Spleen (tissue), 11 donors: ENCODE data around the gene DRG1. TPM values are rescaled to one million over a fixed set of nuclear protein-coding genes. Genes with fewer than 3 reads are reported as not detected.

Experiments
- DNase-seq: peaks from one replicate; pipeline ENCODE4 v3.0.0-alpha.2; 2020
- H3K27ac ChIP-seq, 8 donors: fragments of 200-600 bp; sonication (generic) in 7 of 8; 1 replicate in 4 of 8; 2 replicates in 4 of 8; pipeline versions ENCODE4 v1.5.0 to v1.8.0; 2016 to 2021; ENCODE audit warnings: inconsistent platforms in 4 of 8, mild to moderate bottlenecking in 4 of 8, moderate library complexity in 1 of 8
- H3K27me3 ChIP-seq, 7 donors: fragments of 200-600 bp; sonication (generic) in 6 of 7; replicated peaks in 1 of 7; 1 replicate in 4 of 7; 2 replicates in 3 of 7; pipeline versions ENCODE4 v1.5.0 to v1.8.0; 2016 to 2021; ENCODE audit warnings: inconsistent platforms in 3 of 7, mild to moderate bottlenecking in 1 of 7
- H3K36me3 ChIP-seq, 6 donors: fragments of 200-600 bp; sonication (generic) in 5 of 6; 1 replicate in 4 of 6; 2 replicates in 2 of 6; pipeline versions ENCODE4 v1.5.0 to v1.8.0; 2016 to 2021; ENCODE audit warnings: inconsistent platforms in 2 of 6
- H3K4me1 ChIP-seq, 6 donors: fragments of 200-600 bp; sonication (generic) in 5 of 6; 1 replicate in 3 of 6; 2 replicates in 3 of 6; pipeline versions ENCODE4 v1.5.0 to v1.8.0; 2016 to 2021; ENCODE audit warnings: inconsistent platforms in 3 of 6
- H3K4me3 ChIP-seq, 8 donors: fragments of 200-600 bp; sonication (generic) in 7 of 8; 1 replicate in 4 of 8; 2 replicates in 4 of 8; pipeline versions ENCODE4 v1.5.0 to v1.8.0; 2016 to 2021; ENCODE audit warnings: inconsistent platforms in 4 of 8, mild to moderate bottlenecking in 4 of 8, moderate library complexity in 2 of 8
- H3K9me3 ChIP-seq, 8 donors: fragments of 200-600 bp; sonication (generic) in 7 of 8; 1 replicate in 4 of 8; 2 replicates in 4 of 8; pipeline versions ENCODE4 v1.5.0 to v1.8.0; 2016 to 2021; ENCODE audit warnings: inconsistent platforms in 4 of 8
- POLR2A ChIP-seq, 3 donors: fragments of 450-650 bp; IDR thresholded peaks; one replicate each; pipeline ENCODE4 v1.5.1; 2017; ENCODE audit warnings: antibody characterized with exemption in 3 of 3, mild to moderate bottlenecking in 1 of 3
- POLR2AphosphoS5 ChIP-seq, 3 donors: sonication (generic); formaldehyde crosslinking; IDR thresholded peaks; one replicate each; pipeline ENCODE4 v1.5.1; 2017; ENCODE audit warnings: antibody characterized with exemption in 3 of 3
- WGBS, 5 donors: extraction: QIAGEN DNeasy Blood & Tissue Kit in 3 of 5; methylation state at CpG; one replicate each; pipeline versions ENCODE4 v1.1.5 to v1.1.7; 2013 to 2018; 5-methylcytosine and 5-hydroxymethylcytosine counted together
- intact Hi-C: fragments of 100-400 bp; cut with DNase I; formaldehyde crosslinking; loops from one replicate; pipeline ENCODE4 v1.15.0; 2023; ENCODE audit warnings: low total_unique reads
- polyA plus RNA-seq, 3 donors: library from polyadenylated mRNA; stranded (reverse); fragments of 200-250 nt; gene quantifications; one replicate each; pipeline ENCODE4 v1.2.1, GENCODE V29; 2013
- total RNA-seq, 7 donors: library from RNA; depleted of rRNA in 3 of 7; stranded (reverse); fragments of >200 nt in 3 of 7; fragmentation: NEBNext Ultra II Directional in 4 of 7; extraction: Animal tissue kit (Norgen Biotek cat#: 25700) in 4 of 7; gene quantifications; one replicate each; pipeline versions ENCODE4 v1.1.0 to v1.2.1, GENCODE V29; 2016 to 2021
- TF ChIP-seq, protein P1 (sequence below), 11 experiments: fragments of 200-600 bp in 7 of 11; fragments of 450-650 bp in 4 of 11; sonication (generic) in 4 of 11; IDR thresholded peaks in 8 of 11; conservative IDR thresholded peaks in 3 of 11; 1 replicate in 7 of 11; 2 replicates in 4 of 11; pipeline versions ENCODE4 v1.4.0 to v1.8.0; 2016 to 2021; ENCODE audit warnings: antibody characterized with exemption in 11 of 11, inconsistent platforms in 4 of 11, mild to moderate bottlenecking in 1 of 11
- donor health status: healthy with polysubstance abuse.
- donor health status: DM: no; HTN: no; CAD: no; lungs with moderate emphysema.
- donor health status: DM: no; HTN: no; CAD: no.
- donor health status: Bipolar disorder and iron deficiency.
- donor health status: healthy.
- donor health status: DM: no; HTN: no; CAD: no.
- donor health status: DM: yes; HTN: yes; CAD: no.

DRG1 gene
- total and polyA plus RNA-seq, 10 donors, result 33.4 to 48.6 (median 39.2) TPM

DNA sequence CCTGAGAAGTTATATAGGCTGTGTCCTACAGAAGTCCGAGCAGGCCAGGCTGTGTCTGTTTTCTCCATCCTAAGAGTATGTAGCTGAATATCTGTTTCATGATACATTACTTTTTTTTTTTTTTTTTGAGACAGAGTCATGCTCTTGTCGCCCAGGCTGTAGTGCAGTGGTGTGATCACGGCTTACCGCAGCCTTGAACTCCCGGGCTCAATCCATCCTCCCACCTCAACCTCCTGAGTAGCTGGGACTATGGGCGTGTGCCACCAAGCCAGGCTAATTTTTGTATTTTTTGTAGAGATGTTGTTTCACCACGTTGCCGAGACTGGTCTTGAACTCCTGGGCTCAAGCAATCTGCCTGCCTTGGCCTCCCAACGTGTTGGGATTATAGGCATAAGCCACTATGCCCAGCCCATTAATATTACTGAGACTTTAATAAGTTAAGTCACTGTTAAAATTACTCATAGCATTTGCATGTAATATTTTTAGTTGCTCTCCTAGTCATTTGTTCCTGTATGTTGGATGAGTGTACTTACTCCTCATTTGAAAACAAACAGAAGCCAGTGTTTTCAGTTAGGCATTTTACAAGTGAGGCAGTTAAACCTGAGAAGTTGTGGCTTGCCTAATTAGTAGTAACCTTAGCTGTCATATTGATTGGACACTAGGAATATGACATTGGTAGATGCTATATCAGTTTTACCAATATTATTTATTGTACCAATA is 26.1 kb downstream of the DRG1 start:
- intact Hi-C loops, result no loop called here
- 91 to 98% (median 95%) methylated on average over 9 of the region's 9 CpGs for WGBS, 5 donors
- H3K4me3 ChIP-seq, result no peak overlapping the region
- no peaks in the 10 kb centered on the region for H3K9me3 ChIP-seq
- no peak for DNase-seq
- TF ChIP-seq, protein P1, sequence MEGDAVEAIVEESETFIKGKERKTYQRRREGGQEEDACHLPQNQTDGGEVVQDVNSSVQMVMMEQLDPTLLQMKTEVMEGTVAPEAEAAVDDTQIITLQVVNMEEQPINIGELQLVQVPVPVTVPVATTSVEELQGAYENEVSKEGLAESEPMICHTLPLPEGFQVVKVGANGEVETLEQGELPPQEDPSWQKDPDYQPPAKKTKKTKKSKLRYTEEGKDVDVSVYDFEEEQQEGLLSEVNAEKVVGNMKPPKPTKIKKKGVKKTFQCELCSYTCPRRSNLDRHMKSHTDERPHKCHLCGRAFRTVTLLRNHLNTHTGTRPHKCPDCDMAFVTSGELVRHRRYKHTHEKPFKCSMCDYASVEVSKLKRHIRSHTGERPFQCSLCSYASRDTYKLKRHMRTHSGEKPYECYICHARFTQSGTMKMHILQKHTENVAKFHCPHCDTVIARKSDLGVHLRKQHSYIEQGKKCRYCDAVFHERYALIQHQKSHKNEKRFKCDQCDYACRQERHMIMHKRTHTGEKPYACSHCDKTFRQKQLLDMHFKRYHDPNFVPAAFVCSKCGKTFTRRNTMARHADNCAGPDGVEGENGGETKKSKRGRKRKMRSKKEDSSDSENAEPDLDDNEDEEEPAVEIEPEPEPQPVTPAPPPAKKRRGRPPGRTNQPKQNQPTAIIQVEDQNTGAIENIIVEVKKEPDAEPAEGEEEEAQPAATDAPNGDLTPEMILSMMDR (IDR thresholded peaks at IDR 0.05 in 8 of 11, conservative IDR thresholded peaks at IDR 0.05 in 3 of 11), result no peak
- TF ChIP-seq POLR2A (IDR thresholded peaks at IDR 0.05), result no peak
- no peak for TF ChIP-seq POLR2AphosphoS5 (IDR thresholded peaks at IDR 0.05)
- H3K4me1 ChIP-seq, result peaks cover 0 to 12% (median 2%) of the 10 kb centered on the region in 6 donors
- no peak overlapping the region for H3K27ac ChIP-seq
- no peaks in the 10 kb centered on the region for H3K27me3 ChIP-seq
- peaks cover 0 to 100% (median 98%) of the 10 kb centered on the region in 6 donors for H3K36me3 ChIP-seq

DNA sequence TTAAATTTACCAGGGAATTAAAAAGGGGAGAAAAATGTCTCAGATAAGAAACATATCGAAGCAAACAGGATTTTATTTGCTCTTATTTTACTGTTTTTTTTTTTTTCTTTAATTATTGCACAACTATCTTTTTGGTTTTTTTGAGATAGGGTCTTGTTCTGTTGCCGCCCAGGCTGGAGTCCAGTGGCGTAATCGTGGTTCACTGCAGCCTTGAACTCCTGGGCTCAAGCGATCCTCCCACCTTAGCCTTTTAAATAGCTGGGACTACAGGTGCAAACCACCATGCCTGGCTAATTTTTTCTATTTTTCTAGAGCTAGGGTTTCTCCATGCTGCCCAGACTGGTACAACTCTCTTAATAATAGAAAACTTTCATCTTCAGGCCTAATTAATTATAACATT is 32.5 kb downstream of the DRG1 start:
- H3K27me3 ChIP-seq, result no peaks in the 10 kb centered on the region
- TF ChIP-seq, protein P1 (IDR thresholded peaks at IDR 0.05 in 8 of 11, conservative IDR thresholded peaks at IDR 0.05 in 3 of 11), result no peak
- TF ChIP-seq POLR2A (IDR thresholded peaks at IDR 0.05) (no peak), POLR2AphosphoS5 (IDR thresholded peaks at IDR 0.05) (no peak)
- intact Hi-C loops, result no loop called here
- 78 to 93% (median 83%) methylated on average over 5 of the region's 5 CpGs for WGBS, 5 donors
- H3K4me1 ChIP-seq, result peaks cover 0 to 7% (median under 1%) of the 10 kb centered on the region in 6 donors
- H3K27ac ChIP-seq, result no peak overlapping the region
- peaks cover 0 to 100% (median 97%) of the 10 kb centered on the region in 6 donors for H3K36me3 ChIP-seq
- H3K9me3 ChIP-seq, result no peaks in the 10 kb centered on the region
- H3K4me3 ChIP-seq, result no peak overlapping the region
- no peak for DNase-seq

DNA sequence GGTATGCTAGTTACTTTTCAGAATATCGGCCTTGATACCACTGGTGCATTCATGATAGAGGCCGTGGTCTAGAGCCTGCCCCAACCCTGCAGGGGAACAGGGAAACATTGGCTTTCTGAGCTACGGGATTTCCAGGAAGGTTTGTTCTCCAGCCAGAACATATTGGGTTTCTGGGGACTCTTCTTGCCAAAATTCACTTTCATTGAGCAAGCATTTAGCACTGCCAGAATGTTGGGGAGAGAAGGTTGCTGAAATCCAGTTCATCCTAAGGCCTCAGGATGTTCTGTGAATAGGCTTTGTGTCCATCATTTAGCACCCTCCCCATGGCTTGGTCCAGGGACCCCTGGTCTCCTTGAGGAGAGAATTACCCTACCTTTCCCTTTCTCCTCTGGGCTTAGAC is 36.7 kb downstream of the DRG1 start:
- intact Hi-C loops, result no loop called here
- no peak for DNase-seq

DNA sequence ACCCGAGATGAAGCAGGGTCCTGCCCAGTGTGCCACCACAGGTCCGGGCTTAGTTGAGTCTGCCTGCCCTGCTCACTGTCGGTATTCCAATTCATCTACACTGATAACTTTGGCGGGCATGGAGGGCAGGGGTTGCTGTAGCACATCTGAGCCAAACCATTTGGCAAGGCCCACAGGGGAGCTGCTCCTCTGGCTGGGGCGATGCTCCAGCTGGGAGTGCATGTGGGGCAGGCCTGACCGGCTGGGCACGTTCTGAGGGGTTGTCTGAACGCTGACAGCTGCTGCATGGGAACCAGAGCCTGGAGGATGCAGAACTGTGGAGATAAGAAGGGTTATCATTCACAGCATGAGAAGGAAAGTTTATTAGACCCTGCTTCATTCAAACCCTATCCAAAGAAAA is 40.4 kb downstream of the DRG1 start:
- WGBS, 5 donors, result 82 to 90% (median 88%) methylated on average over 5 to 8 of the region's 8 CpGs
- DNase-seq, result no peak

More for the DNA sequence above, 36.7 kb downstream of the DRG1 start:
- no peak overlapping the region for H3K4me3 ChIP-seq
- TF ChIP-seq POLR2AphosphoS5 (IDR thresholded peaks at IDR 0.05), result no peak
- TF ChIP-seq, protein P1 (IDR thresholded peaks at IDR 0.05 in 8 of 11, conservative IDR thresholded peaks at IDR 0.05 in 3 of 11), result no peak
- TF ChIP-seq POLR2A (IDR thresholded peaks at IDR 0.05), result no peak
- H3K27me3 ChIP-seq, result no peaks in the 10 kb centered on the region
- H3K9me3 ChIP-seq, result no peaks in the 10 kb centered on the region
- H3K4me1 ChIP-seq, result no peaks in the 10 kb centered on the region
- peaks cover 0 to 100% (median 98%) of the 10 kb centered on the region in 6 donors for H3K36me3 ChIP-seq
- peak overlapping the region in 1 of 8 donors; percentile 29 for H3K27ac ChIP-seq
- WGBS, 5 donors, result 93 to 100% (median 96%) methylated on average over 3 of the region's 3 CpGs

More for the DNA sequence above, 40.4 kb downstream of the DRG1 start:
- Histone ChIP-seq H3K4me1 (no peaks in the 10 kb centered on the region), H3K27me3 (no peaks in the 10 kb centered on the region), H3K27ac (no peak overlapping the region), H3K9me3 (no peaks in the 10 kb centered on the region), H3K4me3 (no peak overlapping the region), H3K36me3 (peaks cover 0 to 100% (median 96%) of the 10 kb centered on the region in 6 donors)
- TF ChIP-seq, protein P1 (IDR thresholded peaks at IDR 0.05 in 8 of 11, conservative IDR thresholded peaks at IDR 0.05 in 3 of 11), result no peak
- TF ChIP-seq POLR2AphosphoS5 (IDR thresholded peaks at IDR 0.05) (peak in 2 of 3 donors; percentile 38 to 65), POLR2A (IDR thresholded peaks at IDR 0.05) (no peak)
- intact Hi-C loops, result no loop called here
